Natural killer cell (primary cell): ENCODE measurements around the gene CAMK2D. TPM values are rescaled to one million over a fixed set of nuclear protein-coding genes. Genes with fewer than 3 reads are reported as not detected.

Source experiments
- ATAC-seq, 3 donors: fragments of 150-1000 bp in 2 of 3; fragments of 200-7000 bp in 1 of 3; cut with Tn5 transposase; 1 replicate in 1 of 3; 2 replicates in 2 of 3; pipeline ENCODE4 v1.10.0; 2021; ENCODE audit warnings: mild to moderate bottlenecking in 2 of 3, moderate library complexity in 2 of 3
- DNase-seq, 2 donors: peaks; one replicate each; pipeline versions ENCODE4 v3.0.0 to v3.0.0-alpha.2; 2013 to 2021; ENCODE audit warnings: mixed read lengths in 1 of 2
- H3K27ac ChIP-seq: one replicate; pipeline ENCODE4 v1.5.1; 2013; ENCODE audit warnings: mild to moderate bottlenecking, low read length
- H3K27me3 ChIP-seq: one replicate; pipeline ENCODE4 v1.6.1; 2013; ENCODE audit warnings: low read length; ENCODE audit not compliant: control insufficient read depth, insufficient read depth
- H3K36me3 ChIP-seq: one replicate; pipeline ENCODE4 v1.6.1; 2013; ENCODE audit warnings: low read length; ENCODE audit not compliant: control insufficient read depth, insufficient read depth
- H3K4me1 ChIP-seq: one replicate; pipeline ENCODE4 v1.6.1; 2013; ENCODE audit warnings: low read length; ENCODE audit not compliant: control insufficient read depth, insufficient read depth
- H3K4me3 ChIP-seq: one replicate; pipeline ENCODE4 v1.5.1; 2013; ENCODE audit warnings: low read length
- H3K9me3 ChIP-seq: one replicate; pipeline ENCODE4 v1.6.1; 2013; ENCODE audit warnings: low read length; ENCODE audit not compliant: control insufficient read depth, insufficient read depth
- H3K27ac Mint-ChIP-seq, 2 donors: one replicate each; pipeline ENCODE4 v1.8.0; 2022; ENCODE audit warnings: mild to moderate bottlenecking in 2 of 2, mixed read lengths in 2 of 2, moderate library complexity in 1 of 2
- H3K27me3 Mint-ChIP-seq, 2 donors: one replicate each; pipeline ENCODE4 v1.8.0; 2022; ENCODE audit warnings: low read depth in 2 of 2, mixed read lengths in 2 of 2
- H3K36me3 Mint-ChIP-seq: one replicate; pipeline ENCODE4 v1.8.0; 2022; ENCODE audit warnings: mixed read lengths
- H3K4me1 Mint-ChIP-seq, 2 donors: one replicate each; pipeline ENCODE4 v1.8.0; 2022; ENCODE audit warnings: mixed read lengths in 2 of 2
- H3K4me3 Mint-ChIP-seq: one replicate; pipeline ENCODE4 v1.8.0; 2022; ENCODE audit warnings: mild to moderate bottlenecking, moderate library complexity, mixed read lengths
- H3K9me3 Mint-ChIP-seq, 2 donors: one replicate each; pipeline ENCODE4 v1.8.0; 2022; ENCODE audit warnings: mixed read lengths in 2 of 2
- WGBS: methylation state at CpG from one replicate; pipeline ENCODE4 v1.1.7; 2013; ENCODE audit warnings: missing lambda C conversion rate; ENCODE audit not compliant: insufficient coverage; 5-methylcytosine and 5-hydroxymethylcytosine counted together
- intact Hi-C: fragments of 100-400 bp; cut with micrococcal nuclease; formaldehyde crosslinking; loops from one replicate; pipeline ENCODE4 v1.14.2; 2022
- total RNA-seq, 4 donors: library from RNA; stranded (reverse); fragments of 120-200 nt in 1 of 4; gene quantifications; one replicate each; pipeline versions ENCODE4 v1.2.3 to v1.2.4, GENCODE V29; 2013 to 2022
- TF ChIP-seq, protein P1 (sequence below): fragments of 200-600 bp; IDR thresholded peaks from one replicate; pipeline ENCODE4 v1.8.0; 2022; ENCODE audit warnings: antibody characterized with exemption

Gene CAMK2D
- total RNA-seq, 3 donors from 2014 or later (not counting 1 experiment from before 2014, with no cell fraction given), result 31.6 to 40.1 (median 34.5) TPM

DNA sequence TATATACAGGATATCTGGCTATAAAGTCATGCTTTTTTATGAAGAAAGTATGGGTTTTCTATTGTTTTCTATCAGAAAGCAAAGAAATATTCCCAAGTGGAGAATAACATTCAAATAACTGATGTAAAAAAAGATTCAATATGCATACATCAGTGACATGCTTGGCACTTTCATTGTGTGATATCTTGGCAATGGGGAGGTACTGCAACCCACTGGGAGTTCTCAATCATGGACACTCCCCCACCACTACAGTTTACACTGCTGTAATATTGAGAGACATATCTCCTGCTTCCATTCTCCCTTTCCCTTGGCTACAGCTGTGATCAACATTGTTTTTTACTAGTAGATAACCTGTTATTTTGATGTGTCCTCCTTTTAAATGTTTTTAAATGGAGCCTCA is 257.8 kb downstream of the CAMK2D start:
- H3K27me3 ChIP-seq, result no peaks in the 10 kb centered on the region
- Mint-ChIP-seq H3K4me3 (no peak overlapping the region), H3K36me3 (peaks cover 9% of the 10 kb centered on the region), H3K27ac (no peak overlapping the region), H3K4me1 (no peaks in the 10 kb centered on the region), H3K27me3 (no peaks in the 10 kb centered on the region), H3K9me3 (no peaks in the 10 kb centered on the region)
- no peaks in the 10 kb centered on the region for H3K4me1 ChIP-seq
- H3K9me3 ChIP-seq, result no peaks in the 10 kb centered on the region
- no peak overlapping the region for H3K27ac ChIP-seq
- DNase-seq, result no peak
- no peak for ATAC-seq
- intact Hi-C loops, result no loop called here
- H3K4me3 ChIP-seq, result no peak overlapping the region
- peaks cover 25% of the 10 kb centered on the region for H3K36me3 ChIP-seq
- TF ChIP-seq, protein P1, sequence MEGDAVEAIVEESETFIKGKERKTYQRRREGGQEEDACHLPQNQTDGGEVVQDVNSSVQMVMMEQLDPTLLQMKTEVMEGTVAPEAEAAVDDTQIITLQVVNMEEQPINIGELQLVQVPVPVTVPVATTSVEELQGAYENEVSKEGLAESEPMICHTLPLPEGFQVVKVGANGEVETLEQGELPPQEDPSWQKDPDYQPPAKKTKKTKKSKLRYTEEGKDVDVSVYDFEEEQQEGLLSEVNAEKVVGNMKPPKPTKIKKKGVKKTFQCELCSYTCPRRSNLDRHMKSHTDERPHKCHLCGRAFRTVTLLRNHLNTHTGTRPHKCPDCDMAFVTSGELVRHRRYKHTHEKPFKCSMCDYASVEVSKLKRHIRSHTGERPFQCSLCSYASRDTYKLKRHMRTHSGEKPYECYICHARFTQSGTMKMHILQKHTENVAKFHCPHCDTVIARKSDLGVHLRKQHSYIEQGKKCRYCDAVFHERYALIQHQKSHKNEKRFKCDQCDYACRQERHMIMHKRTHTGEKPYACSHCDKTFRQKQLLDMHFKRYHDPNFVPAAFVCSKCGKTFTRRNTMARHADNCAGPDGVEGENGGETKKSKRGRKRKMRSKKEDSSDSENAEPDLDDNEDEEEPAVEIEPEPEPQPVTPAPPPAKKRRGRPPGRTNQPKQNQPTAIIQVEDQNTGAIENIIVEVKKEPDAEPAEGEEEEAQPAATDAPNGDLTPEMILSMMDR, result no peak

DNA sequence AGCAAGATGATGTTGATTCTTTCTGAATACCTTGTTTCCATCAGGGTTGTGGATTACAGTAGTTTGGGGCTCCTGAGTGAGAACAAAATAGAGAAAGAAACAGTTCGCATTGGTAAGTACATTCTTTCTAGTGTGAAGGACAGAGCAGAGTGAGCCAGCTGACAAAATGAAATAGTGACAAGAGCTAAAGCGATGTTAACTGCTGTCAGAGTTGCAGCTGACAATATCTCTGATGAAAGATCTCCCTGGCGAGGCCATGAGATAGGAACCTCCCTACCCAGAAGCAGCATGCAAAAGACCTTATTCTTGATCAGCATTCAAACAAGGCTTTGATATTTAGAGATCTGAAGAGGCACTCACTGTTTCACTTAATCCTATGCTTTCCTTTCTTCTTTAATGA is 258.6 kb downstream of the CAMK2D start:
- DNase-seq (no peak), ATAC-seq (no peak)
- WGBS, result 100% methylated on average over 3 of the region's 3 CpGs
- Histone ChIP-seq H3K4me3 (no peak overlapping the region), H3K9me3 (no peaks in the 10 kb centered on the region), H3K27me3 (no peaks in the 10 kb centered on the region), H3K4me1 (no peaks in the 10 kb centered on the region), H3K36me3 (peaks cover 26% of the 10 kb centered on the region), H3K27ac (no peak overlapping the region)
- H3K27me3 Mint-ChIP-seq, result no peaks in the 10 kb centered on the region
- H3K4me3 Mint-ChIP-seq, result no peak overlapping the region
- H3K9me3 Mint-ChIP-seq, result no peaks in the 10 kb centered on the region
- TF ChIP-seq, protein P1, result no peak
- intact Hi-C loops, result no loop called here
- peaks cover 1% of the 10 kb centered on the region for H3K36me3 Mint-ChIP-seq
- no peak overlapping the region for H3K27ac Mint-ChIP-seq
- H3K4me1 Mint-ChIP-seq, result no peaks in the 10 kb centered on the region

DNA sequence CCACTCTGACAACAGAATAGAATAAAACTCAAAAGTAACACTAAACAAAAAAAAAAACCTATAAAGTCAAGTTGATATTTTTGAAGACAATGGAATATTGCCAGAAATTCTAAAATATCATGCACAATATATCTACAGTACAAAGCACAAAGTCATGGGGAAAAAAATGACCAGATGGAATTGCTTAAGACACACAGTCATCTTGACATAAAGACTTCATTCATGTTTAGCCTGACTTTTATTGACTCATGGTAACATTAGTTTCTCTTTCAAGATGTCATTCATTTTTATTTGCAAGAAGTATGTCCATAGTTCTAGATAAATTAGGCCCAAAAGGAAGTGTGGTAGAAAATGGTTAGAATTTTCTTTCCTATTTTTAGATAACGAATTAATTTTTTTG is 259.1 kb downstream of the CAMK2D start:
- intact Hi-C loops, result no loop called here
- H3K9me3 ChIP-seq, result no peaks in the 10 kb centered on the region
- no peak overlapping the region for H3K4me3 Mint-ChIP-seq
- no peak overlapping the region for H3K4me3 ChIP-seq
- no peak for ATAC-seq
- WGBS, result 95% methylated on average over 1 of the region's 1 CpG
- H3K27me3 Mint-ChIP-seq, result no peaks in the 10 kb centered on the region
- H3K9me3 Mint-ChIP-seq, result no peaks in the 10 kb centered on the region
- TF ChIP-seq, protein P1, result no peak
- no peak overlapping the region for H3K27ac Mint-ChIP-seq
- no peak overlapping the region for H3K27ac ChIP-seq
- no peaks in the 10 kb centered on the region for H3K27me3 ChIP-seq
- no peak for DNase-seq
- peaks cover 23% of the 10 kb centered on the region for H3K36me3 ChIP-seq
- no peaks in the 10 kb centered on the region for H3K4me1 Mint-ChIP-seq
- H3K4me1 ChIP-seq, result no peaks in the 10 kb centered on the region
- no peaks in the 10 kb centered on the region for H3K36me3 Mint-ChIP-seq

DNA sequence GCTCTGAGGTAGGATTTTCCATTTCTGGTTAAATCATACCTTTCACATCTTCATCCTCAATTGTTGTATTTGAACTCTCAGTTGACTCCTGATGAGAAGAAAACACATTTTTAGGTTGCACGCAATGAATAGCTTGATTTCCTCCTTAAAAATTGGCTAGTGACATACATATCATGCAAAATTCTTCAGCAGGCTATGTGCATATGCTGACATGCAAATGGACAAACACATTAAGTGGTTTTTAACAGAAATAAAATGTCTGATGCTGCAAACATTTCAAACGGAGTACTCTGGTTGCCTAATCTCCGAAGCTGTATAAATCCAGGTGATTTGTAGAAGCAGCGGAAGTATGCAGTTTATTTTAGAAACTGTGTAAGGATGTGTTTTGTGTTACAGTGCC is 261.1 kb downstream of the CAMK2D start:
- H3K27me3 ChIP-seq, result no peaks in the 10 kb centered on the region
- Mint-ChIP-seq H3K27me3 (no peaks in the 10 kb centered on the region), H3K36me3 (peaks cover 6% of the 10 kb centered on the region), H3K27ac (no peak overlapping the region), H3K4me1 (no peaks in the 10 kb centered on the region), H3K4me3 (no peak overlapping the region), H3K9me3 (no peaks in the 10 kb centered on the region)
- WGBS, result over 99% methylated on average over 4 of the region's 4 CpGs
- peaks cover 36% of the 10 kb centered on the region for H3K36me3 ChIP-seq
- no peak overlapping the region for H3K27ac ChIP-seq
- DNase-seq, result no peak
- intact Hi-C loops, result no loop called here
- H3K9me3 ChIP-seq, result no peaks in the 10 kb centered on the region
- TF ChIP-seq, protein P1, result no peak
- no peak overlapping the region for H3K4me3 ChIP-seq
- H3K4me1 ChIP-seq, result no peaks in the 10 kb centered on the region
- no peak for ATAC-seq
